H9 (cell line): ENCODE results near the gene LRP2BP. TPM values are rescaled to one million over a fixed set of nuclear protein-coding genes. Genes with fewer than 3 reads are reported as not detected.

Experiments
- DNase-seq: peaks from one replicate; pipeline ENCODE4 v3.0.0-alpha.2; 2017
- H2AFZ ChIP-seq: one replicate; pipeline ENCODE4 v1.6.1; 2013; ENCODE audit warnings: mild to moderate bottlenecking, low read length, control low read depth, moderate library complexity
- H2AK5ac ChIP-seq: 2 replicates; pipeline ENCODE4 v1.6.1; 2013; ENCODE audit warnings: low read length, control low read depth, mixed read lengths; ENCODE audit not compliant: insufficient read length
- H2BK120ac ChIP-seq: one replicate; pipeline ENCODE4 v1.6.1; 2013; ENCODE audit warnings: low read depth, mild to moderate bottlenecking, low read length, control low read depth, inconsistent platforms; ENCODE audit not compliant: poor library complexity, severe bottlenecking
- H2BK12ac ChIP-seq: 2 replicates; pipeline ENCODE4 v1.6.1; 2013; ENCODE audit warnings: low read length, control low read depth, mixed read lengths, low read depth; ENCODE audit not compliant: insufficient read length
- H2BK15ac ChIP-seq: 2 replicates; pipeline ENCODE4 v1.6.1; 2013; ENCODE audit warnings: low read depth, low read length, control low read depth
- H2BK20ac ChIP-seq: one replicate; pipeline ENCODE4 v1.6.1; 2013; ENCODE audit warnings: low read depth, mild to moderate bottlenecking, low read length, control low read depth, inconsistent platforms; ENCODE audit not compliant: poor library complexity, severe bottlenecking
- H2BK5ac ChIP-seq: 2 replicates; pipeline ENCODE4 v1.6.1; 2013; ENCODE audit warnings: low read length, control low read depth, mixed read lengths; ENCODE audit not compliant: insufficient read length
- H3K14ac ChIP-seq: 2 replicates; pipeline ENCODE4 v1.6.1; 2013; ENCODE audit warnings: low read length, control low read depth; ENCODE audit not compliant: insufficient read depth
- H3K18ac ChIP-seq: 2 replicates; pipeline ENCODE4 v1.6.1; 2013; ENCODE audit warnings: low read depth, mild to moderate bottlenecking, mixed read lengths, low read length, control low read depth; ENCODE audit not compliant: insufficient read length
- H3K23ac ChIP-seq: 2 replicates; pipeline ENCODE4 v1.6.1; 2013; ENCODE audit warnings: low read length, control low read depth, mixed read lengths, low read depth; ENCODE audit not compliant: insufficient read length
- H3K23me2 ChIP-seq: 2 replicates; pipeline ENCODE4 v1.6.1; 2013; ENCODE audit warnings: low read depth, mild to moderate bottlenecking, mixed read lengths, low read length, control low read depth; ENCODE audit not compliant: insufficient read length, poor library complexity, severe bottlenecking
- H3K27ac ChIP-seq: 2 replicates; pipeline ENCODE4 v1.5.1; 2013; ENCODE audit warnings: low read length, control low read depth, mixed read lengths, low read depth; ENCODE audit not compliant: insufficient read length
- H3K27me3 ChIP-seq: 2 replicates; pipeline ENCODE4 v1.6.1; 2013; ENCODE audit warnings: low read length, control low read depth, inconsistent platforms; ENCODE audit not compliant: insufficient read depth
- H3K4ac ChIP-seq: 2 replicates; pipeline ENCODE4 v1.6.1; 2013; ENCODE audit warnings: low read depth, mild to moderate bottlenecking, control low read depth, inconsistent platforms, low read length, moderate library complexity
- H3K4me1 ChIP-seq: 2 replicates; pipeline ENCODE4 v1.6.1; 2013; ENCODE audit warnings: low read length, control low read depth, inconsistent platforms; ENCODE audit not compliant: insufficient read depth
- H3K4me2 ChIP-seq: 2 replicates; pipeline ENCODE4 v1.6.1; 2013; ENCODE audit warnings: low read length, control low read depth, mixed read lengths; ENCODE audit not compliant: insufficient read length, insufficient read depth
- H3K56ac ChIP-seq: 2 replicates; pipeline ENCODE4 v1.6.1; 2013; ENCODE audit warnings: low read depth, mild to moderate bottlenecking, mixed read lengths, low read length, control low read depth; ENCODE audit not compliant: insufficient read length
- H3K79me1 ChIP-seq: 2 replicates; pipeline ENCODE4 v1.6.1; 2013; ENCODE audit warnings: low read depth, mild to moderate bottlenecking, moderate library complexity, low read length, control low read depth, inconsistent platforms; ENCODE audit not compliant: insufficient read depth, poor library complexity, severe bottlenecking
- H3K79me2 ChIP-seq: 2 replicates; pipeline ENCODE4 v1.6.1; 2013; ENCODE audit warnings: low read length, control low read depth, inconsistent platforms; ENCODE audit not compliant: insufficient read depth
- H3K9ac ChIP-seq: 2 replicates; pipeline ENCODE4 v1.6.1; 2013; ENCODE audit warnings: low read length, control low read depth, mixed read lengths; ENCODE audit not compliant: insufficient read length; ENCODE audit errors: extremely low read depth
- H3K9me3 ChIP-seq: one replicate; pipeline ENCODE4 v1.6.1; 2013; ENCODE audit warnings: low read depth, low read length, inconsistent platforms; ENCODE audit not compliant: control insufficient read depth
- H3T11ph ChIP-seq: one replicate; pipeline ENCODE4 v1.6.1; 2013; ENCODE audit warnings: mild to moderate bottlenecking, low read length, control low read depth, inconsistent platforms
- H4K20me1 ChIP-seq: one replicate; pipeline ENCODE4 v1.6.1; 2013; ENCODE audit not compliant: control insufficient read depth, insufficient read length, insufficient read depth
- H4K5ac ChIP-seq: 2 replicates; pipeline ENCODE4 v1.6.1; 2013; ENCODE audit warnings: low read depth, mild to moderate bottlenecking, mixed read lengths, low read length, control low read depth; ENCODE audit not compliant: insufficient read length
- H4K8ac ChIP-seq: replicated peaks from 2 replicates; pipeline ENCODE4 v1.6.1; 2013; ENCODE audit warnings: low read length, control low read depth, mixed read lengths, low read depth; ENCODE audit not compliant: insufficient read length
- H4K91ac ChIP-seq: 2 replicates; pipeline ENCODE4 v1.6.1; 2013; ENCODE audit warnings: low read depth, mild to moderate bottlenecking, moderate library complexity, mixed read lengths, low read length, control low read depth; ENCODE audit not compliant: insufficient read length
- H3K27ac Mint-ChIP-seq, 3 experiments: 2 replicates in 2 of 3; 3 replicates in 1 of 3; pipeline ENCODE4 v1.8.0; 2020 to 2021; ENCODE audit warnings: mixed read lengths in 3 of 3, mild to moderate bottlenecking in 1 of 3, moderate library complexity in 1 of 3
- H3K27me3 Mint-ChIP-seq: 2 replicates; pipeline ENCODE4 v1.8.0; 2021; ENCODE audit warnings: low read depth, mild to moderate bottlenecking, moderate library complexity, mixed read lengths
- H3K36me3 Mint-ChIP-seq, 3 experiments: 2 replicates in 2 of 3; 3 replicates in 1 of 3; pipeline ENCODE4 v1.8.0; 2020 to 2021; ENCODE audit warnings: low read depth in 3 of 3, mixed read lengths in 3 of 3; ENCODE audit not compliant: insufficient read depth in 1 of 3
- H3K4me1 Mint-ChIP-seq, 2 experiments: 2 replicates each; pipeline ENCODE4 v1.8.0; 2020; ENCODE audit warnings: mixed read lengths in 2 of 2
- H3K4me3 Mint-ChIP-seq, 2 experiments: 2 replicates in 1 of 2; 3 replicates in 1 of 2; pipeline ENCODE4 v1.8.0; 2020 to 2021; ENCODE audit warnings: mild to moderate bottlenecking in 2 of 2, mixed read lengths in 2 of 2, moderate library complexity in 1 of 2
- H3K9me3 Mint-ChIP-seq, 2 experiments: 2 replicates in 1 of 2; 3 replicates in 1 of 2; pipeline ENCODE4 v1.8.0; 2020; ENCODE audit warnings: mild to moderate bottlenecking in 2 of 2, mixed read lengths in 2 of 2, moderate library complexity in 1 of 2
- CTCF ChIP-seq: fragments of 200-600 bp; sonication (generic); conservative IDR thresholded peaks from 3 replicates; pipeline ENCODE4 v1.8.0; 2021; ENCODE audit warnings: antibody characterized with exemption, mild to moderate bottlenecking
- WGBS: extraction: QIAGEN DNeasy Blood & Tissue Kit; methylation state at CpG from one replicate; pipeline ENCODE4 v1.1.7; 2013; ENCODE audit warnings: missing lambda C conversion rate, low lambda C conversion rate, mixed read lengths; ENCODE audit not compliant: insufficient read length; ENCODE audit errors: extremely low coverage; 5-methylcytosine and 5-hydroxymethylcytosine counted together
- total RNA-seq: library from RNA; stranded (reverse); gene quantifications from 2 replicates; pipeline ENCODE4 v1.2.1, GENCODE V29; 2021

Gene LRP2BP
- total RNA-seq, 1 experiment from 2014 or later = 0.46 TPM

GRCh38 chr4:185335579-185335978 is 60.1 kb downstream of the LRP2BP start:
- no peaks in the 10 kb centered on the region for H3K27me3 ChIP-seq
- peaks cover 6 to 47% (median 40%) of the 10 kb centered on the region in 3 experiments for H3K36me3 Mint-ChIP-seq
- H3K27ac ChIP-seq = no peak overlapping the region

More at GRCh38 chr4:185335579-185335978, 60.1 kb downstream of the LRP2BP start:
- Histone ChIP-seq H2BK12ac (no peak overlapping the region), H2BK15ac (no peak overlapping the region), H2BK120ac (no peak overlapping the region), H3K4me1 (no peaks in the 10 kb centered on the region; the same call in 1 of the 2 replicates), H3K23ac (no peak overlapping the region), H2BK5ac (no peak overlapping the region), H2BK20ac (no peak overlapping the region), H2AK5ac (no peak overlapping the region), H3K9ac (no peak overlapping the region), H4K8ac (no peak overlapping the region), H2AFZ (no peak overlapping the region), H4K5ac (no peak overlapping the region), H3K18ac (no peak overlapping the region), H3K9me3 (no peaks in the 10 kb centered on the region), H3T11ph (no peak overlapping the region), H3K4me2 (no peak overlapping the region), H3K79me2 (no peaks in the 10 kb centered on the region), H3K14ac (no peak overlapping the region), H3K4ac (no peak overlapping the region), H4K20me1 (no peaks in the 10 kb centered on the region), H3K23me2 (no peaks in the 10 kb centered on the region), H3K56ac (no peak overlapping the region), H3K79me1 (peaks cover 3% of the 10 kb centered on the region), H4K91ac (no peak overlapping the region)
- no peak for DNase-seq
- Mint-ChIP-seq H3K4me1 (peaks cover 15 to 21% of the 10 kb centered on the region in 2 experiments), H3K27me3 (peaks cover 1% of the 10 kb centered on the region; the same call in 1 of the 2 replicates), H3K4me3 (no peak overlapping the region), H3K27ac (peak overlapping the region in 1 of 3 experiments; percentile 9; a peak in 1 of 7 replicates), H3K9me3 (peaks cover 4 to 7% of the 10 kb centered on the region in 2 experiments; a peak in 4 of 5 replicates)
- no CpG with 5 or more reads among the region's 1 CpG for WGBS
- TF ChIP-seq CTCF = no peak
